Activated T-cell treated with anti-CD3 and anti-CD28 coated beads, Interleukin-2, amount 50 U/mL, for 4 hours (primary cell): ENCODE data around the gene DENND6B. TPM values are rescaled to one million over a fixed set of nuclear protein-coding genes. Genes with fewer than 3 reads are reported as not detected.

Experiments
- ATAC-seq, 2 donors: fragments of 200-7000 bp; cut with Tn5 transposase; one replicate each; pipeline ENCODE4 v1.10.0; 2021
- DNase-seq: peaks from one replicate; pipeline ENCODE4 v3.0.0-alpha.2; 2020
- H3K27me3 Mint-ChIP-seq: one replicate; pipeline ENCODE4 v1.8.0; 2021; ENCODE audit warnings: low read depth, mixed read lengths
- H3K36me3 Mint-ChIP-seq: one replicate; pipeline ENCODE4 v1.8.0; 2022; ENCODE audit warnings: mixed read lengths; ENCODE audit not compliant: insufficient read depth
- H3K4me1 Mint-ChIP-seq: one replicate; pipeline ENCODE4 v1.8.0; 2021; ENCODE audit warnings: low read depth, mixed read lengths
- H3K4me3 Mint-ChIP-seq: one replicate; pipeline ENCODE4 v1.8.0; 2021; ENCODE audit warnings: mild to moderate bottlenecking, moderate library complexity, mixed read lengths
- H3K9me3 Mint-ChIP-seq: one replicate; pipeline ENCODE4 v1.8.0; 2021; ENCODE audit warnings: mixed read lengths
- total RNA-seq, 3 donors: library from RNA; stranded (reverse); gene quantifications; one replicate each; pipeline ENCODE4 v1.2.1, GENCODE V29; 2021

The DENND6B gene
- total RNA-seq, 3 donors from 2014 or later = 1.0 to 1.6 (median 1.3) TPM

- H3K27me3 Mint-ChIP-seq = no peaks in the 10 kb centered on the region
- H3K4me1 Mint-ChIP-seq = peaks cover 18% of the 10 kb centered on the region
- H3K4me3 Mint-ChIP-seq = peak overlapping the region; percentile 73
- DNase-seq (peak; percentile 57), ATAC-seq (peak; percentile 97 to 98)
- H3K9me3 Mint-ChIP-seq = no peaks in the 10 kb centered on the region
- no peaks in the 10 kb centered on the region for H3K36me3 Mint-ChIP-seq
Observed at GRCh38 chr22:50314455-50315288, 12.1 kb downstream of the DENND6B start.

- Mint-ChIP-seq H3K4me1 (peaks cover 18% of the 10 kb centered on the region), H3K4me3 (peak overlapping the region; percentile 73), H3K36me3 (no peaks in the 10 kb centered on the region), H3K9me3 (no peaks in the 10 kb centered on the region), H3K27me3 (no peaks in the 10 kb centered on the region)
- ATAC-seq (no peak), DNase-seq (no peak)
Observed at GRCh38 chr22:50314081-50314454, 12.7 kb downstream of the DENND6B start.

GRCh38 chr22:50313600-50313999, 13.2 kb downstream of the DENND6B start:
- no peaks in the 10 kb centered on the region for H3K9me3 Mint-ChIP-seq
- H3K27me3 Mint-ChIP-seq = peaks cover 2% of the 10 kb centered on the region
- H3K4me3 Mint-ChIP-seq = peak overlapping the region; percentile 43
- H3K36me3 Mint-ChIP-seq = no peaks in the 10 kb centered on the region
- ATAC-seq (no peak), DNase-seq (no peak)
- H3K4me1 Mint-ChIP-seq = peaks cover 20% of the 10 kb centered on the region

GRCh38 chr22:50313021-50313420, 13.8 kb downstream of the DENND6B start:
- H3K9me3 Mint-ChIP-seq = no peaks in the 10 kb centered on the region
- ATAC-seq = no peak

GRCh38 chr22:50312371-50312770, 14.4 kb downstream of the DENND6B start:
- no peak for ATAC-seq
- no peaks in the 10 kb centered on the region for H3K9me3 Mint-ChIP-seq
- H3K4me3 Mint-ChIP-seq = no peak overlapping the region
- H3K36me3 Mint-ChIP-seq = no peaks in the 10 kb centered on the region
- H3K27me3 Mint-ChIP-seq = peaks cover 2% of the 10 kb centered on the region
- no peak for DNase-seq
- H3K4me1 Mint-ChIP-seq = peaks cover 20% of the 10 kb centered on the region

More at GRCh38 chr22:50313021-50313420, 13.8 kb downstream of the DENND6B start:
- no peak for DNase-seq
- Mint-ChIP-seq H3K36me3 (no peaks in the 10 kb centered on the region), H3K4me3 (no peak overlapping the region), H3K27me3 (peaks cover 2% of the 10 kb centered on the region), H3K4me1 (peaks cover 20% of the 10 kb centered on the region)

GRCh38 chr22:50311606-50312351, 15.0 kb downstream of the DENND6B start:
- peaks cover 20% of the 10 kb centered on the region for H3K4me1 Mint-ChIP-seq
- DNase-seq = no peak
- no peaks in the 10 kb centered on the region for H3K36me3 Mint-ChIP-seq
- H3K9me3 Mint-ChIP-seq = no peaks in the 10 kb centered on the region
- ATAC-seq = no peak
- H3K4me3 Mint-ChIP-seq = no peak overlapping the region
- H3K27me3 Mint-ChIP-seq = peaks cover 2% of the 10 kb centered on the region

- Mint-ChIP-seq H3K9me3 (no peaks in the 10 kb centered on the region), H3K4me3 (no peak overlapping the region), H3K27me3 (peaks cover 6% of the 10 kb centered on the region), H3K36me3 (no peaks in the 10 kb centered on the region), H3K4me1 (peaks cover 24% of the 10 kb centered on the region)
- ATAC-seq = no peak
- DNase-seq = no peak
Observed at GRCh38 chr22:50310949-50311444, 15.8 kb downstream of the DENND6B start.

GRCh38 chr22:50310031-50310722, 16.6 kb downstream of the DENND6B start:
- DNase-seq (no peak), ATAC-seq (no peak)
- H3K4me1 Mint-ChIP-seq = peaks cover 21% of the 10 kb centered on the region
- H3K4me3 Mint-ChIP-seq = no peak overlapping the region
- H3K9me3 Mint-ChIP-seq = no peaks in the 10 kb centered on the region
- no peaks in the 10 kb centered on the region for H3K36me3 Mint-ChIP-seq
- peaks cover 8% of the 10 kb centered on the region for H3K27me3 Mint-ChIP-seq

GRCh38 chr22:50309601-50309991, 17.2 kb downstream of the DENND6B start:
- no peaks in the 10 kb centered on the region for H3K36me3 Mint-ChIP-seq
- no peak overlapping the region for H3K4me3 Mint-ChIP-seq
- H3K4me1 Mint-ChIP-seq = peaks cover 18% of the 10 kb centered on the region
- ATAC-seq = no peak
- H3K27me3 Mint-ChIP-seq = peaks cover 8% of the 10 kb centered on the region
- no peaks in the 10 kb centered on the region for H3K9me3 Mint-ChIP-seq
- no peak for DNase-seq

GRCh38 chr22:50308986-50309600, 17.7 kb downstream of the DENND6B start:
- peak overlapping the region; percentile 27 for H3K4me3 Mint-ChIP-seq
- H3K9me3 Mint-ChIP-seq = no peaks in the 10 kb centered on the region
- H3K4me1 Mint-ChIP-seq = peaks cover 15% of the 10 kb centered on the region
- no peak for ATAC-seq
- H3K36me3 Mint-ChIP-seq = no peaks in the 10 kb centered on the region
- no peak for DNase-seq
- H3K27me3 Mint-ChIP-seq = peaks cover 11% of the 10 kb centered on the region

GRCh38 chr22:50308597-50308935, 18.2 kb downstream of the DENND6B start:
- no peak for ATAC-seq

GRCh38 chr22:50307890-50308596, 18.8 kb downstream of the DENND6B start:
- Mint-ChIP-seq H3K27me3 (peaks cover 13% of the 10 kb centered on the region), H3K36me3 (no peaks in the 10 kb centered on the region), H3K9me3 (no peaks in the 10 kb centered on the region), H3K4me3 (no peak overlapping the region), H3K4me1 (peaks cover 9% of the 10 kb centered on the region)
- ATAC-seq (no peak), DNase-seq (no peak)

More at GRCh38 chr22:50308597-50308935, 18.2 kb downstream of the DENND6B start:
- peak overlapping the region; percentile 27 for H3K4me3 Mint-ChIP-seq
- H3K4me1 Mint-ChIP-seq = peaks cover 10% of the 10 kb centered on the region
- no peaks in the 10 kb centered on the region for H3K9me3 Mint-ChIP-seq
- DNase-seq = no peak
- H3K27me3 Mint-ChIP-seq = peaks cover 13% of the 10 kb centered on the region
- H3K36me3 Mint-ChIP-seq = no peaks in the 10 kb centered on the region
